GM23248 (cell line): Measurements from ENCODE around the gene SAMD8.

Source experiments
- EZH2 ChIP-seq: fragments of 200-600 bp; sonication (generic); IDR thresholded peaks from 2 replicates; pipeline ENCODE4 v1.6.1; 2018; ENCODE audit warnings: antibody characterized with exemption, mild to moderate bottlenecking; ENCODE audit not compliant: insufficient read depth, poor library complexity, severe bottlenecking
- EZH2phosphoT487 ChIP-seq: fragments of 200-600 bp; sonication (generic); IDR thresholded peaks from 2 replicates; pipeline ENCODE4 v1.6.1; 2018; ENCODE audit warnings: antibody characterized with exemption, moderate library complexity, mild to moderate bottlenecking, low read depth; ENCODE audit not compliant: insufficient read depth

DNA sequence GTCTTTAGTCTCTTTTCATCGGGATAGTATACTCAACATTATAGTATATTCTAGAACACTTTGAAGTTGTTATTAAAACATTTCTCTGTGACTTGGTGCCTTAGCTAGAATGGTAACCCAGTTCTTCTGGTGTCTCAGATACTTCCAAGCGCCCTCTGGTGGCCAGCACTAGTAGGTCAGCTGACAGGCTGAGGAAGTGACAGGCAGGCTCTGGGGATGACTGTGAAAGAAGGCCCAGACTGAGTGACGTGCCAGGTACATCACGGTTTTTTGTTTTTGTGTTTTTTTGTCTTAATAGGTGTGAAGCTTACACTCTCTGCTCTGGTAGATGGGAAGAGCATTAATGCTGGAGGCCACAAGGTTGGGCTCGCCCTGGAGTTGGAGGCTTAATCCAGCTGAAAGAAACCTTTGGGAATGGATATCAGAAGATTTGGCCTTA is 119.2 kb downstream of the SAMD8 start:
- TF ChIP-seq EZH2: no peak
- TF ChIP-seq EZH2phosphoT487: no peak
